Measurements from ENCODE around the gene CTBP2. TPM values are rescaled to one million over a fixed set of nuclear protein-coding genes. Genes with fewer than 3 reads are reported as not detected.
A peak's percentile ranks its signal among the peaks of the same experiment; 100 is the strongest.

CTBP2 gene
- total RNA-seq, 1 experiment from 2014 or later: 212 TPM

- Histone ChIP-seq H2BK5ac (ENCODE audit: insufficient read length, low read length) (no peak overlapping the region), H2AK5ac (ENCODE audit: insufficient read length, low read length) (no peak overlapping the region), H3K79me1 (ENCODE audit: insufficient read depth, low read depth, low read length, poor library complexity, severe bottlenecking) (no peaks in the 10 kb centered on the region), H3K79me2 (ENCODE audit: insufficient read depth, low read length) (peaks cover 47% of the 10 kb centered on the region), H3K14ac (ENCODE audit: insufficient read depth, low read length) (no peak overlapping the region; the same call in 1 of the 2 replicates), H2BK12ac (ENCODE audit: insufficient read length, low read depth, low read length) (no peak overlapping the region), H3K4ac (ENCODE audit: low read depth, low read length) (no peak overlapping the region), H3K23me2 (ENCODE audit: insufficient read length, low read depth, low read length, poor library complexity, severe bottlenecking) (peaks cover 20% of the 10 kb centered on the region), H2AFZ (ENCODE audit: low read length) (no peak overlapping the region), H3K27me3 (ENCODE audit: insufficient read depth, low read length) (no peaks in the 10 kb centered on the region), H2BK15ac (ENCODE audit: low read depth, low read length) (no peak overlapping the region), H3K27ac (ENCODE audit: insufficient read length, low read depth, low read length) (no peak overlapping the region), H3K18ac (ENCODE audit: insufficient read length, low read depth, low read length) (no peak overlapping the region), H4K5ac (ENCODE audit: insufficient read length, low read depth, low read length) (no peak overlapping the region), H2BK120ac (ENCODE audit: low read depth, low read length, poor library complexity, severe bottlenecking) (no peak overlapping the region), H3K23ac (ENCODE audit: insufficient read length, low read depth, low read length) (no peak overlapping the region), H4K8ac (replicated peaks; ENCODE audit: insufficient read length, low read depth, low read length) (no peak overlapping the region), H4K91ac (ENCODE audit: insufficient read length, low read depth, low read length) (no peak overlapping the region), H3K4me2 (ENCODE audit: insufficient read depth, insufficient read length, low read length) (peak overlapping the region; percentile 94), H3K9ac (ENCODE audit: extremely low read depth, insufficient read length, low read length) (peak overlapping the region; percentile 94), H3K56ac (ENCODE audit: insufficient read length, low read depth, low read length) (no peak overlapping the region), H3T11ph (ENCODE audit: low read length) (no peak overlapping the region), H3K4me1 (ENCODE audit: insufficient read depth, low read length) (peaks cover 5% of the 10 kb centered on the region), H4K20me1 (ENCODE audit: control insufficient read depth, insufficient read depth, insufficient read length) (no peaks in the 10 kb centered on the region), H2BK20ac (ENCODE audit: low read depth, low read length, poor library complexity, severe bottlenecking) (no peak overlapping the region), H3K9me3 (ENCODE audit: control insufficient read depth, low read depth, low read length) (no peaks in the 10 kb centered on the region)
- Mint-ChIP-seq H3K9me3 (peaks cover 0 to 2% of the 10 kb centered on the region in 2 experiments; a peak in 3 of 5 replicates), H3K27ac (peak overlapping the region; percentile 93 to 98 (median 96)), H3K27me3 (ENCODE audit: low read depth) (no peaks in the 10 kb centered on the region), H3K4me3 (peak overlapping the region; percentile 95 to 99), H3K4me1 (peaks cover 51% of the 10 kb centered on the region in 2 experiments), H3K36me3 (ENCODE audit: insufficient read depth in 1 of 3, low read depth in 3 of 3) (peaks cover 5 to 11% (median 10%) of the 10 kb centered on the region in 3 experiments)
- no peak for TF ChIP-seq CTCF (conservative IDR thresholded peaks at IDR 0.05)
- DNase-seq: no peak
- WGBS (ENCODE audit: extremely low coverage, insufficient read length, low lambda C conversion rate): no CpG with 5 or more reads among the region's 7 CpGs
Measured at GRCh38 chr10:125158275-125158600, 2.1 kb downstream of the CTBP2 start.
